GM19043 (cell line): ENCODE results near the gene SLC26A11.
"Not testable (repeated sequence)": the region's sequence is repeated elsewhere in the genome, so short reads cannot be mapped to it uniquely, and the experiment has no call there.

Experiments used
- ATAC-seq: cut with Tn5 transposase; IDR thresholded peaks from one replicate; pipeline ENCODE4 v1.9.1; 2021; ENCODE audit warnings: low read depth; ENCODE audit not compliant: unreplicated experiment

Gene SLC26A11

GRCh38 chr17:80259457-80260068 is 39.3 kb downstream of the SLC26A11 start:
- no peak for ATAC-seq

GRCh38 chr17:80260069-80260535 is 39.9 kb downstream of the SLC26A11 start:
- no peak for ATAC-seq

- no peak for ATAC-seq
Observed at GRCh38 chr17:80260791-80261158, 40.5 kb downstream of the SLC26A11 start, which contains the start of gene RNF213. RNF213 (plus strand) TSS chr17:80260852; CDS start chr17:80263682, 2,830 bp downstream.

- ATAC-seq = no peak
Observed at GRCh38 chr17:80261159-80261894, 41.1 kb downstream of the SLC26A11 start.

GRCh38 chr17:80261895-80262279 is 41.7 kb downstream of the SLC26A11 start:
- ATAC-seq = no peak

- no peak for ATAC-seq
Observed at GRCh38 chr17:80262291-80262690, 42.1 kb downstream of the SLC26A11 start.

GRCh38 chr17:80262775-80263244 is 42.6 kb downstream of the SLC26A11 start:
- ATAC-seq = no peak

- no peak for ATAC-seq
Observed at GRCh38 chr17:80263253-80264204, 43.3 kb downstream of the SLC26A11 start.

GRCh38 chr17:80264205-80265075 is 44.2 kb downstream of the SLC26A11 start:
- ATAC-seq = no peak

- no peak for ATAC-seq
Observed at GRCh38 chr17:80265205-80266068, 45.2 kb downstream of the SLC26A11 start.

- ATAC-seq = no peak
Observed at GRCh38 chr17:80267391-80267790, 47.2 kb downstream of the SLC26A11 start.

- ATAC-seq = no peak
Observed at GRCh38 chr17:80268427-80268826, 48.2 kb downstream of the SLC26A11 start.

- no peak for ATAC-seq
Observed at GRCh38 chr17:80269405-80269807, 49.2 kb downstream of the SLC26A11 start.

GRCh38 chr17:80270104-80270503 is 49.9 kb downstream of the SLC26A11 start:
- ATAC-seq = no peak

- no peak for ATAC-seq
Observed at GRCh38 chr17:80270836-80271235, 50.6 kb downstream of the SLC26A11 start.

- no peak for ATAC-seq
Observed at GRCh38 chr17:80272366-80272765, 52.1 kb downstream of the SLC26A11 start.

- no peak for ATAC-seq
Observed at GRCh38 chr17:80274331-80274730, 54.1 kb downstream of the SLC26A11 start.

- no peak for ATAC-seq
Observed at GRCh38 chr17:80274871-80275449, 54.7 kb downstream of the SLC26A11 start.

- ATAC-seq = not testable (repeated sequence)
Observed at GRCh38 chr17:80275857-80276256, 55.6 kb downstream of the SLC26A11 start.
